ENCODE measurements around the gene ACY1.

The ACY1 gene

GRCh38 chr3:51945926-51946705, 37.2 kb upstream of the ACY1 start:
- no peak for DNase-seq (ENCODE audit: low read depth)

GRCh38 chr3:51946796-51947195, 36.5 kb upstream of the ACY1 start:
- DNase-seq (ENCODE audit: low read depth) = no peak

GRCh38 chr3:51947215-51947900, 36.0 kb upstream of the ACY1 start:
- DNase-seq (ENCODE audit: low read depth) = no peak

GRCh38 chr3:51948016-51948580, 35.2 kb upstream of the ACY1 start:
- DNase-seq (ENCODE audit: low read depth) = no peak

GRCh38 chr3:51949121-51949520, 34.2 kb upstream of the ACY1 start:
- DNase-seq (ENCODE audit: low read depth) = no peak

DNA sequence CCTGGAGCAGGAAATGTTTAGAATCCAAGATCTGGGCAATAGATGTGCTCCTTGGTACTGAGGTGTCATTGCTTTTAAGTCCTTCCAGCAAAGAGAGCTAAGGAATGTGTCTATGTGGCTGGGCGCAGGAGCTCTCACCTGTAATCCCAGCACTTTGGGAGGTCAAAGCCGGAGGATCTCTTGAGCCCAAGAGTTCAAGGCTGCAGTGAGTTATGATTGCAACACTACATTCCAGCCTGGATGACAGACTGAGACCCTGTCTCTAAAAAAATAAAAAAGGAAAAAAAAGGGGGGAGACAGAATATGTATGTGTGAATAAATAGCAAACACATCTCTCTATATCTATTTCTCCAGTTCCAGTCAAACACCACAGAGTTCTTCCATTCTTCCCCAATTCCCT, 32.4 kb upstream of the ACY1 start:
- DNase-seq (ENCODE audit: low read depth) = no peak

DNA sequence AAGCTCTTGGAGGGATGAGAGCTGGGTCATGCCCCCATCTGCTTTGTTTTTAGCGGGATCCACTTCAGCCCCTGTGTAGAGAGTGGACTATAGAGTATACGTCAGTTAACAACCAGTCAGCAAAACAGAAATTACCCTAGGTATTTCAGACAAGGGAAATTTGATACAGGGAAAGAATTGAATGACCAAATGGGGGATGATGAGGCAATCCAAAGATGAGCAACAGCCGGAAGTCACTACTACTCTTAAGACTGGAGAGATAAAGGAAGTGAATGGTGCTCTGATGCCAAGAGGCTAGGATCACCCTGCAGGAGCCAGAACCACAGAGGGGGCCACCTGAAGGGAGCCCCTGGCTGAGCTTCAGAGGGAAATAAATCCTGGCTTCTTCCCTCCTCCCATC, 29.9 kb upstream of the ACY1 start:
- DNase-seq (ENCODE audit: low read depth) = no peak

DNA sequence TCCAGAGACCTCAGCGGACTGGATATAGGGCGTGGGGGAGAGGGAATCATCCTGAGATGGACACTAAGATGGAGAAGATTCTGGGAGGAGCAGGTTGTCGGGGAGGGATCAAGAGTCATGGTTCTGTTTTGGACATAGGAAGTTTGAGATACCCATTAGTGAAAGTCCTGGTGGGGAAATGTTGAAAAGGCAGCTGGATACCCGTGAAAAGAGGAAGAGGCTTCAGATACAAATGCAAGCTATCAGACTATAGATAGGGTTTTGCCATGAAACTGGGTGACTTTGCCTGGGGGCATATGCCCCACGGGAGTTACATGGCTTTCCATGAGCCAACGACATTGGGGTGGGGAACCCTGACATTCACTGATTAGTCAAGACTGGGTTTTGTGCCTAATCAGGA, 29.2 kb upstream of the ACY1 start:
- DNase-seq (ENCODE audit: low read depth) = no peak

DNA sequence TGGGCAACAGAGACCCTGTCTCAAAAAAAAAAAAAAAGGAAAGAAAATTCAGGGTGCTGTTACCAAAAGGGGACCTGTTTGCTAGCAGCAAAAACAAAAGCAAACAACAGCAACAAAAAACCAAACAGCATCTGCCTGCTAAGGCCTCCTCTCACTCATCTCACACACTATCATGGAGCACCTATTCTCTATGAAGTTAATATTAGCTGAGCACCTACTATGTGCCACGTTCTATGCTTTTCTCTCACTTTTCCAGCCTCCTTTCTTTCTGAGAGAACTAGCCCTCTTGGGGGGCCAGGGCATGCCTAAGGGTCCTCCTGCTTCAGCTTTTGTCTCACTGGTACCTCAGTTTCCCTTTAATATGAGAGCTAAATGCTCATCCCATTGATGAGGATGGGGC, 28.6 kb upstream of the ACY1 start:
- no peak for DNase-seq (ENCODE audit: low read depth)

GRCh38 chr3:51955175-51955892, 28.0 kb upstream of the ACY1 start, which contains the start of gene GPR62:
Gene GPR62, plus strand, starts transcription at chr3:51955381. Its CDS starts 272 bp downstream, at chr3:51955653.
- DNase-seq (ENCODE audit: low read depth) = no peak

DNA sequence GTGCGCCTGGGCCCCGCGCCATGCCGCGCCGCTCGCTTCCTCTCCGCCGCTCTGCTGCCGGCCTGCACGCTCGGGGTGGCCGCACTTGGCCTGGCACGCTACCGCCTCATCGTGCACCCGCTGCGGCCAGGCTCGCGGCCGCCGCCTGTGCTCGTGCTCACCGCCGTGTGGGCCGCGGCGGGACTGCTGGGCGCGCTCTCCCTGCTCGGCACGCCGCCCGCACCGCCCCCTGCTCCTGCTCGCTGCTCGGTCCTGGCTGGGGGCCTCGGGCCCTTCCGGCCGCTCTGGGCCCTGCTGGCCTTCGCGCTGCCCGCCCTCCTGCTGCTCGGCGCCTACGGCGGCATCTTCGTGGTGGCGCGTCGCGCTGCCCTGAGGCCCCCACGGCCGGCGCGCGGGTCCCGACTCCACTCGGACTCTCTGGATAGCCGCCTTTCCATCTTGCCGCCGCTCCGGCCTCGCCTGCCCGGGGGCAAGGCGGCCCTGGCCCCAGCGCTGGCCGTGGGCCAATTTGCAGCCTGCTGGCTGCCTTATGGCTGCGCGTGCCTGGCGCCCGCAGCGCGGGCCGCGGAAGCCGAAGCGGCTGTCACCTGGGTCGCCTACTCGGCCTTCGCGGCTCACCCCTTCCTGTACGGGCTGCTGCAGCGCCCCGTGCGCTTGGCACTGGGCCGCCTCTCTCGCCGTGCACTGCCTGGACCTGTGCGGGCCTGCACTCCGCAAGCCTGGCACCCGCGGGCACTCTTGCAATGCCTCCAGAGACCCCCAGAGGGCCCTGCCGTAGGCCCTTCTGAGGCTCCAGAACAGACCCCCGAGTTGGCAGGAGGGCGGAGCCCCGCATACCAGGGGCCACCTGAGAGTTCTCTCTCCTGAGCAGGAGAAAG, 27.2 kb upstream of the ACY1 start:
- DNase-seq (ENCODE audit: low read depth) = no peak

GRCh38 chr3:51957520-51958205, 25.7 kb upstream of the ACY1 start:
- DNase-seq (ENCODE audit: low read depth) = no peak

- DNase-seq (ENCODE audit: low read depth) = no peak
Measured at GRCh38 chr3:51958603-51959521, 24.5 kb upstream of the ACY1 start.

DNA sequence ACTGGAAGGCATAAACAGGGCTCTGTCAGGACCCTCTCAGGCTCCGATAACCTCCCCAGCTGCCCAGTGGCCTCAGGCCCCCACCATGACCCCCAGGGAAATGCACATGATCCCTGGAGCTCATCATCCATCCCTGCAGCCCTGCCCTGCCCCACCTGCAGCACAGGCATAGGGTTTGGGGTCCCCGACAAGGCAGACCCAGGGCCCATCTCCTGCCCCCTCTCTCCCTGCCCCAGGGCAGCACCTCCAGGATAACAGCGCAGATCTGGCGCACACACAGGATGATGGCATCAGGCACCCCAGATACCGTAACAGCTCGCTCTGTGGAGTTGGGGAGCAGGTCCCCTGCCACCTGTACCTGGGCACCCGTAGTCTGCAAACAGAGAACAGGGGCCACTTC, 23.7 kb upstream of the ACY1 start:
- no peak for DNase-seq (ENCODE audit: low read depth)

- no peak for DNase-seq (ENCODE audit: low read depth)
Measured at GRCh38 chr3:51960386-51960785, 22.9 kb upstream of the ACY1 start.

GRCh38 chr3:51961011-51961410, 22.3 kb upstream of the ACY1 start:
- no peak for DNase-seq (ENCODE audit: low read depth)

- no peak for DNase-seq (ENCODE audit: low read depth)
Measured at GRCh38 chr3:51961602-51962569, 21.4 kb upstream of the ACY1 start.

GRCh38 chr3:51962854-51963530, 20.3 kb upstream of the ACY1 start:
- no peak for DNase-seq (ENCODE audit: low read depth)
